IPS-NIHi7 (cell line): ENCODE results near the gene CHRNA5.
A peak's percentile ranks its signal among the peaks of the same experiment; 100 is the strongest.
"Not testable (repeated sequence)": the region's sequence is repeated elsewhere in the genome, so short reads cannot be mapped to it uniquely, and the experiment has no call there.

Source experiments
- DNase-seq: peaks from one replicate; pipeline ENCODE4 v3.0.0; 2012; ENCODE audit warnings: mixed read lengths; ENCODE audit errors: extremely low spot score

Gene CHRNA5

GRCh38 chr15:78565951-78566774, 843 bp downstream of the CHRNA5 start:
- DNase-seq: peak; percentile 38

DNA sequence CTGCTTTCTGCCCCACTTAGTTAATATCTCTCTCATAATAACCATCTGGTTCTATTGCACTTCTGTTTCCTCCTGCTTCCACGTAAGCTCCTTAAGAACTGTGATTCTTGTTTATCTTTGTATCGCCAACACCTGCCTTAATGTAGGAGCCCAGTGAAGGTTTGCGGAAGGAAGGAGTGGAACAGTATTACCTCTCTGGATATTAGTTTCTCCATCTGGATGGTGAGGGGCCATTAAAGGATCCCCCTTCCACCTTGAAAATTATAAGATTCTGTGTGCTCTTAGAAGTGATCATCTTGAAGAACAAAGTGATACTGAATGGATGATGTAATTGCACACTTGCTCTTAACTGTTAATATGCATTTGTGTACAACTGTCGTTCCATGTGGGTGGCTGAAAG, 2.2 kb downstream of the CHRNA5 start:
- DNase-seq: no peak

GRCh38 chr15:78570710-78571109, 5.4 kb downstream of the CHRNA5 start:
- DNase-seq: peak; percentile 20

DNA sequence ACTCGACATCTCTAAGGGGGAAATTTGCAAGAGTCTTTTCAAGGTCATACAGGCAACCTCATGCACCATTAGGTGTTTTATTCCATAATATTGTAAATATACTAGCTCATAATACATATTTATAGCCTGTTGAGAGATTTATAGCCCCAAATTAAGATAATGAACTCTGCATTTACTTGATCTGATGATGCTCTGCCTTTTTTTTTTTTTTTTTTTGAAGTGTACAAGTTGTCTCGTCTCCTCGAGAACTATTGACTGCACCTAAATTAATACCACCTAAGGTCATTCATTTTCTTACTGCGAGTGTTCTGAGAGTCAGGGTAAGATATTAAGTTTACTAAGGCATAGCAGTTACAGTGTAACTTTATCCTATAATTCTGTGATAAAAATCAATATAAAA, 6.1 kb downstream of the CHRNA5 start:
- no peak for DNase-seq

DNA sequence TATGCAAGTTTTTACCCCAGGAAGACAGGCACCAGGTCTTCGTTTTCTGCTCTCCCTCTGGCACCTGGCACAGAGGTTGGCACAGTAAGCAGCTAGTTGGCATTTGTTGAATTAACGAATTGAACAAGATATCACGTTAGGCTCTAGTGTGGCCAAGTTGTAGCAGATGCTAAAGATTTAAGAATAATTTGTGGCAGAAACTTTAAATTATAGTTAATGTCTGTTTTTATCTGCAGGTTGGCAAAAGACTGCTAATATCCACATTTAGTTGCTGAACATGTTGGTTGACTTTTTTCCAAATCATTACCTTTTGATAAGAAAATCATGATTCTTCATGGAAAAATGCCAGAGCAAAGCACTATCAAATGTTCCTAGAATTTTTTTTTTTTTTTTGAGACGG, 8.1 kb downstream of the CHRNA5 start:
- DNase-seq: no peak

DNA sequence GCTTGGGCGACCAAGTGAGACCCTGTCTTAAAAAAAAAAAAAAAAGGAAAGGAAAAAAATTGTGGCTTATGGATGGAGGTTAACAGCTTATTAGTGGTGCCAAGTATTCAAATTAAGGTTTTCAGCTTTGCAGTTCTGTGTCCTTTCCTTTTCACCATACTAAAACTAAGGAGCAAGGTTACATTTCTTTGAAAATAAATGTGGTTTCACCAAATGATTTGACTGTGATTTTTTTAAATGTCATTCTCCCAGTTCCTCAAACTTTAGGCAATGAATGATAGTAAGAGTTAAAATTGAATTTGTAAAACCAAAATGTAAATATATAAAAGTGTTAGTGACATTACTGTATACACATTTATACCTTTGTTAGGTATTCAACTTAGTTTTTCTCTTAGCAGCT, 9.6 kb downstream of the CHRNA5 start:
- DNase-seq: no peak

DNA sequence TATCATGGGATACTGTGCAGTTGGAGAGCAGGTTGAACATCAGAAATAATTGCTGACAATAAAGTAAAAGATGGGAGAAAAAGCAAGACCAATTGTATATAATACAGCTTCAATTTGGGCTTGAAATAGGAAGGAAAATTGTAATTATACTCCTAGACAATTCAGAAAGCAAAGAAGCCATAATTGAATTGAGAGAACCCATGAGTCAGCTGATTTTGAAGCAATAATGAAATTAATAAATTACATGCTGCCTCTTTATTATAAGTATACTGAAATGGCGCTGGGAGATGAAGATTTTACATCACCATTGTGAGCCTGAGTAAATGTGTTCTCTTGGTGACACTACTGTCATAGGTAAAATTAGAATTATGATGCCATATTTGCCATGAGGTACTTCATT, 32.3 kb downstream of the CHRNA5 start:
- DNase-seq: no peak

GRCh38 chr15:78598348-78598747, 33.0 kb downstream of the CHRNA5 start:
- no peak for DNase-seq

DNA sequence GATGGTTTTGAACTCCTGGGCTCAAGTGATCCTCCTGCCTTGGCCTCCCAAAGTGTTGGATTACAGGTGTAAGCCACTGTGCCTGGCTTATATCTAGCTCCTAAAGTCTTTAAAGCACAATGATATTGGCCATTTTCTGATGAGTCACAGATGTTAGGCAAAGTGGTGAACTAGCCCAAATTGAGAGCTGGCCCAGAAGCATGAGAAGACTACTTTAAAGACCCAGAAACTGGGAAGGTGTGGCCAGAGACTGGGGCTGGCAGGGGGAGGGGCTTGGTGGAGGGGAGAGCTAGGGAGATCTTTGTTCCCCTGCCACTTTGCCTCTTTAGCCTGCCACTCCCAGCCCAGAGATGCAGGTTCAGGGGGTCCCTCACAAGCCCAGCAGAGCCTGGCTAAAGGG, 33.9 kb downstream of the CHRNA5 start:
- DNase-seq: no peak

GRCh38 chr15:78603467-78603866, 38.1 kb downstream of the CHRNA5 start:
- DNase-seq: no peak

DNA sequence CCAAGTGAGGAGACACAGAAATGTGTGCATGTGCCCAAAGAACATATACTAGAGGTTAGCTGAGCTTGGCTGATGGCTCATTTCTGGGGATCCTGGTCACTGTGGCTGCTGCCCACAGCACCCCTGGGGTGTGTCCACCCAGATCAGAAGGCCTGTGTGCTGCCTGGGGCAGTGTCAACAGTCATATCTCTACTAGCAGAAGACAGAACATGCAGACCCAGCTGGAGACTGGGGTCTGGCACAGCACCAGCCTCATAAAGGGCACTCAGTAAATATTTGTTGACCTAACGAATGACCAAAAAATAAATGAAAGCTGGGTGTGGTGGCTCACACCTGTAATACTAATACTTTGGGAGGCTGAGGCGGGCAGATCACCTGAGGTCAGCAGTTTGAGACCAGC, 39.1 kb downstream of the CHRNA5 start:
- DNase-seq: no peak

- DNase-seq: no peak
Observed at GRCh38 chr15:78605201-78605600, 39.9 kb downstream of the CHRNA5 start.

GRCh38 chr15:78605680-78606079, 40.4 kb downstream of the CHRNA5 start:
- no peak for DNase-seq

DNA sequence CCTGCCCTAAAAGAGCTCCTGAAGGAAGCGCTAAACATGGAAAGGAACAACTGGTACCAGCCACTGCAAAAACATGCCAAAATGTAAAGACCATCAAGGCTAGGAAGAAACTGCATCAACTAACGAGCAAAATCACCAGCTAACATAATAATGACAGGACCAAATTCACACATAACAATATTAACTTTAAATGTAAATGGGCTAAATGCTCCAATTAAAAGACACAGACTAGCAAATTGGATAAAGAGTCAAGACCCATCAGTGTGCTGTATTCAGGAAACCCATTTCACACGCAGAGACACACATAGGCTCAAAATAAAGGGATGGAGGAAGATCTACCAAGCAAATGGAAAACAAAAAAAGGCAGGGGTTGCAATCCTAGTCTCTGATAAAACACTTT, 44.2 kb downstream of the CHRNA5 start:
- not testable (repeated sequence) for DNase-seq

DNA sequence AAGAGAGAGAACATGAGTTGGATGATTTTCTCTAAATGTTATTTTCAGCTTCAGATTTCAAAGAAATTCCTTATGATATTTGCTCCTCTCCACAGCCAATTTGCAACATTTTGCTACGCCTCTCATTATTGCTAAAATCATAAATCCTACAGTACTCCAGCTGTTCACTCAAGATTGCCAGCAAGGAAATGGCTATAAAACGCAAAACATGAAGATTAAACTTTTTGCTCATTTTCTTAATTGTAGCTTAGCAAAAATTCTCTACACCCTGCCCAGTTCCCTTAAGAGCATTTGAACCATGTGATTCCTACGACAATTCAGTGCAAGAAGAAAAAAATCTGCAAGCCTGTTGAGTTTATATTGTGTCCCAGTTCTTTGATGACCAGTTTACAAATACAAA, 48.7 kb downstream of the CHRNA5 start:
- DNase-seq: no peak

DNA sequence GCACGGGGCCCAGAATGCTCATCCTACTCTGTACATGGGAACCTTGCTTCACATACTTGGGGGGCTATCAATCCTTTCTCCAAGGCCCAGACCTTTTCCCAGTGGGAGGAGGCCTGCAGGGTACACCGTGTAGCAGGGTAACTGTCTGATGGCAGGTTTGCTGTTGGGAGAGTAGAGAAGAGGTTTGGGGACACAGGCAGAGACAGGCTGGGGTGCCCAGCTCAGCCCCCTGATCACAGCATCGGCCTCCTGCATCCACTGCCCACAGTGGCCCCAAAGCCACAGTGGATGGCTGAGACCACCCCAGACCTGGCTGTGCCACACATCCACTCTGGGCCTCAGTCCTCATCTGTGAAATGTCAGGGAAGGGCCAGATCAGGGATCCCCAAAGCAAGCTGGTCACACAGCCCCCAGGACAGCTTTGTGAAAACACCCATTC, 49.9 kb downstream of the CHRNA5 start:
- DNase-seq: no peak

GRCh38 chr15:78616506-78616905, 51.2 kb downstream of the CHRNA5 start:
- no peak for DNase-seq

GRCh38 chr15:78617076-78617475, 51.8 kb downstream of the CHRNA5 start:
- DNase-seq: no peak

DNA sequence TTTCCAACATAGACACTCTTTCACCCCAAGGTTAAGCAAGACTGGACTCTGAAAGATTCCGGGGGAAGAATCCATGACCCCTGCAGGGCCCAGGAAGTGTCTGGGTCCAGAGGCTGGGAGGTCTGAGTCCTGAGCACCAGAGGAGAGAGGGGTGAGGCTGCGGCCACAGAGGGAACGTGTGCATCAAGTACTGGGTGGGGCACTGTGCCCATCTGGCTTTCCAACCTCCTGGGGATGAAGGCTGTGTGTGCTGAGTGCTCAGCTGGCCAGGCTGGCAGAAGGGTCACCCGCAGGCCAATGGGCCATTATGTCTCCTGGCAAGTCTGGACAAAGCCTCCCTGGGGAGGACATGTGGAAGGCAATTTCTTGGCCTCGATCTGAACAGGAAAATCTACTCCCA, 52.2 kb downstream of the CHRNA5 start:
- DNase-seq: no peak

DNA sequence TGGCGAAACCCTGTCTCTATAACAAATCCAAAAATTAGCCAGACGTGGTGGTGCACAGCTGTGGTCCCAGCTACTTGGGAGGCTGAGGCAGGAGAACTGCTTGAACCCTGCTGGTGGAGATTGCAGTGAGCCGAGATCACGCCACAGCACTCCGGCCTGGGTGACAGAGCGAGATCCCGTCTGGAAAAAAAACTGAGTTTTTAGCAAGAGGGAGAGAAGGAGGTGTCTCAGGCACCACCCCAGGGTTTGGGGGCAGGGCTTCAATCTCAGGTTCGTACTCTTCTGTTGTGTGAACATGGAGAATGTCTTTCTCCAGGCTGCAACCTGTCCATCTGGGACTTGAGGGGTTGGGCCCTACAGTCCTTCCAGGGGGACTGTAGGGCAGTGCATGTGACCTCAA, 52.7 kb downstream of the CHRNA5 start:
- no peak for DNase-seq

- DNase-seq: peak; percentile 91
Observed at GRCh38 chr15:78618490-78618934, 53.2 kb downstream of the CHRNA5 start.

GRCh38 chr15:78619022-78619950, 54.0 kb downstream of the CHRNA5 start:
- peak; percentile 45 for DNase-seq
